KMS-11 (cell line): ENCODE measurements around the gene IL22RA2.

ENCODE experiments used
- H2AFZ ChIP-seq: fragments of 200-600 bp; sonication (generic); 2 replicates; pipeline ENCODE4 v1.6.1; 2016; ENCODE audit warnings: antibody characterized with exemption, mixed run types, low read depth
- H3K27ac ChIP-seq: fragments of 200-600 bp; sonication (generic); 2 replicates; pipeline ENCODE4 v1.6.1; 2016; ENCODE audit warnings: mild to moderate bottlenecking, mixed run types
- H3K27me3 ChIP-seq: fragments of 200-600 bp; sonication (generic); 2 replicates; pipeline ENCODE4 v1.6.1; 2017; ENCODE audit warnings: mild to moderate bottlenecking, low read depth, mixed run types, moderate library complexity; ENCODE audit not compliant: insufficient read depth
- H3K36me3 ChIP-seq: fragments of 200-600 bp; sonication (generic); 2 replicates; pipeline ENCODE4 v1.6.1; 2017; ENCODE audit warnings: mild to moderate bottlenecking, mixed run types; ENCODE audit not compliant: insufficient read depth
- H3K4me1 ChIP-seq: fragments of 200-600 bp; sonication (generic); 2 replicates; pipeline ENCODE4 v1.6.1; 2016; ENCODE audit warnings: mild to moderate bottlenecking, low read depth, mixed run types; ENCODE audit not compliant: poor library complexity, severe bottlenecking
- H3K4me2 ChIP-seq: fragments of 200-600 bp; sonication (generic); 2 replicates; pipeline ENCODE4 v1.7.0; 2016; ENCODE audit warnings: mild to moderate bottlenecking, mixed run types
- H3K4me3 ChIP-seq: fragments of 200-600 bp; sonication (generic); IDR thresholded peaks from 2 replicates; pipeline ENCODE4 v1.6.1; 2017; ENCODE audit warnings: low read depth, low read length, mixed read lengths; ENCODE audit not compliant: insufficient read depth
- H3K79me2 ChIP-seq: fragments of 200-600 bp; sonication (generic); 2 replicates; pipeline ENCODE4 v1.6.1; 2016; ENCODE audit warnings: low read depth, mixed run types; ENCODE audit not compliant: insufficient read depth
- H3K9ac ChIP-seq: fragments of 200-600 bp; sonication (generic); 2 replicates; pipeline ENCODE4 v1.6.1; 2016; ENCODE audit warnings: mild to moderate bottlenecking, mixed run types
- H4K20me1 ChIP-seq: fragments of 200-600 bp; sonication (generic); 2 replicates; pipeline ENCODE4 v1.6.1; 2016; ENCODE audit warnings: mild to moderate bottlenecking, mixed run types; ENCODE audit not compliant: insufficient read depth
- TF ChIP-seq, protein P1 (sequence below): fragments of 200-600 bp; sonication (generic); conservative IDR thresholded peaks from 2 replicates; pipeline ENCODE4 v1.6.1; 2017; ENCODE audit warnings: low read depth, mild to moderate bottlenecking, antibody characterized with exemption, low read length, moderate library complexity, mixed read lengths

The IL22RA2 gene

DNA sequence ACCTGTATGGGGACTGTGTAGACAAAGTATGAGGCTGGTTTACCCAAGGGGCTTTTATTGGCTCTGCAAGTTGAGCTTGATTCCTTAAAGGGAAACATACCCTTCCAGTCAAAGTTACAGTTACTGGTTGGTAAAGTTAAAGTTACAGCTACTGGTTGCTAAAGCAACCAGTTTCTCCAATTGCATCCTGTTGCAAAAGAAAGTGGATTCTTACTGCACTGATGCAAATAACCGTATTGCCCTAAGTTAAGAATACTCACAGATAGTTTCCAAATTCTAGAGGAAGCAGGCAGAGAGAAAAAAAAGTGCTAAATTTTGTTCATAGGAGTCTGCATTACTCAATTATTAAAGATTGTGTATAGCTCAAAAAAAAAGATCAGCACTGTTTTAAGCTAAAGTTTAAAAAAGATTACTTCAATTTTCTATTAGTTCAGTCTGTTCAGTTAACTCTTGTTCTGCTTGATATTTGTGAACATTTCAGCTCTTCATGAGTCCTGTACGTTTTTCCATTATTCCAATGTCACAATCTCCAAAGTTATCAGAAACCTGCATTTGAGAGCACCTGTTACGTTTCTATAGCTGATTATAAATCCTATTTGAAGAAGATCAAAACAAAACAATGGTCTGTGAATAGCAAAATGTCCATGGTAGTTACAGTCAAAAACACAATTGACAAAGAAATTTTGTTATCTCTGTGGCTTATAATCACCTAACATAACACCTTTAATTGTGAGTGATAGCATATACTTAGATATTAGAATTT is 8.6 kb upstream of the IL22RA2 start:
- Histone ChIP-seq H3K4me3 (no peak overlapping the region), H4K20me1 (no peaks in the 10 kb centered on the region), H3K4me1 (no peaks in the 10 kb centered on the region), H3K79me2 (no peaks in the 10 kb centered on the region), H3K9ac (no peak overlapping the region), H3K27ac (no peak overlapping the region), H2AFZ (no peak overlapping the region), H3K36me3 (no peaks in the 10 kb centered on the region), H3K27me3 (no peaks in the 10 kb centered on the region), H3K4me2 (no peak overlapping the region)
- TF ChIP-seq, protein P1, sequence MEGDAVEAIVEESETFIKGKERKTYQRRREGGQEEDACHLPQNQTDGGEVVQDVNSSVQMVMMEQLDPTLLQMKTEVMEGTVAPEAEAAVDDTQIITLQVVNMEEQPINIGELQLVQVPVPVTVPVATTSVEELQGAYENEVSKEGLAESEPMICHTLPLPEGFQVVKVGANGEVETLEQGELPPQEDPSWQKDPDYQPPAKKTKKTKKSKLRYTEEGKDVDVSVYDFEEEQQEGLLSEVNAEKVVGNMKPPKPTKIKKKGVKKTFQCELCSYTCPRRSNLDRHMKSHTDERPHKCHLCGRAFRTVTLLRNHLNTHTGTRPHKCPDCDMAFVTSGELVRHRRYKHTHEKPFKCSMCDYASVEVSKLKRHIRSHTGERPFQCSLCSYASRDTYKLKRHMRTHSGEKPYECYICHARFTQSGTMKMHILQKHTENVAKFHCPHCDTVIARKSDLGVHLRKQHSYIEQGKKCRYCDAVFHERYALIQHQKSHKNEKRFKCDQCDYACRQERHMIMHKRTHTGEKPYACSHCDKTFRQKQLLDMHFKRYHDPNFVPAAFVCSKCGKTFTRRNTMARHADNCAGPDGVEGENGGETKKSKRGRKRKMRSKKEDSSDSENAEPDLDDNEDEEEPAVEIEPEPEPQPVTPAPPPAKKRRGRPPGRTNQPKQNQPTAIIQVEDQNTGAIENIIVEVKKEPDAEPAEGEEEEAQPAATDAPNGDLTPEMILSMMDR = no peak

DNA sequence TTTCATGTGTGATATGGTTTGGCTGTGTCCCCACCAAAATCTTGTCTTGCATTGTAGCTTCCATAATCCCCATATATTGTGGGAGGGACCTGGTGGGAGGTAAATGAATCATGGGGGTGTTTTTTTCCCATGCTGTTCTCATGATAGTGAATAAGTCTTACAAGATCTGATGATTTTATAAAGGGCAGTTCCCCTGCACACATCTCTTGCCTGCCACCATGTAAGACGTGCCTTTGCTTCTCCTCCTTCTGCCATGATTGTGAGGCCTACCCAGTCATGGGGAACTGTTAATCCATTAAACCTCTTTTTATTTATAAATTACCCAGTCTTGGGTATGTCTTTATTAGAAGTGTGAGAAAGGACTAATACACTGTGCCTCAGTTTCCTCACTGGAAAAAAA is 4.2 kb upstream of the IL22RA2 start:
- H3K9ac ChIP-seq = no peak overlapping the region
- TF ChIP-seq, protein P1 = no peak
- H3K27ac ChIP-seq = no peak overlapping the region
- no peak overlapping the region for H3K4me3 ChIP-seq
- no peaks in the 10 kb centered on the region for H4K20me1 ChIP-seq
- no peak overlapping the region for H2AFZ ChIP-seq
- H3K4me1 ChIP-seq = no peaks in the 10 kb centered on the region
- no peak overlapping the region for H3K4me2 ChIP-seq
- no peaks in the 10 kb centered on the region for H3K79me2 ChIP-seq
- no peaks in the 10 kb centered on the region for H3K27me3 ChIP-seq
- H3K36me3 ChIP-seq = no peaks in the 10 kb centered on the region

DNA sequence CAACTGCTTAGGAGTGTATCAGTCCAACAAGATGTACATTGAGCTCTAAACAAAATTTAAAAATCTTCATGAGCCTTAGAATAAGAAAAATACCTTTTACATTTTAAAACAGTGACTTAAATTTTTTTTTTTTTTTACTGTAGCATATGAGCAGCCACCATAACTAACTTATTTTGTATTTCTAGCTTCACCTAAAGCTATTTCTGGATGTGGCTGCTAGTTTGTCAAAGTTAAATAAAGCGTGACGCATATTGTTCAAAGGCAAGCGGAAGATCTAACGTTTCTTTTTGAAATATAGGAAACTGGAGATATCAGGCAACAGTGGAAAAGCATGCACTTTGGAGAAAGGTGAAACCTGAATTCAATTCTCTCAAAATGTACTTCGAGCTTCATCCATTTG is 3.3 kb upstream of the IL22RA2 start:
- Histone ChIP-seq H3K27me3 (no peaks in the 10 kb centered on the region), H3K4me1 (no peaks in the 10 kb centered on the region), H3K9ac (no peak overlapping the region), H3K79me2 (no peaks in the 10 kb centered on the region), H3K27ac (no peak overlapping the region), H3K4me3 (no peak overlapping the region), H2AFZ (no peak overlapping the region), H3K36me3 (no peaks in the 10 kb centered on the region), H3K4me2 (no peak overlapping the region), H4K20me1 (no peaks in the 10 kb centered on the region)
- TF ChIP-seq, protein P1 = no peak

DNA sequence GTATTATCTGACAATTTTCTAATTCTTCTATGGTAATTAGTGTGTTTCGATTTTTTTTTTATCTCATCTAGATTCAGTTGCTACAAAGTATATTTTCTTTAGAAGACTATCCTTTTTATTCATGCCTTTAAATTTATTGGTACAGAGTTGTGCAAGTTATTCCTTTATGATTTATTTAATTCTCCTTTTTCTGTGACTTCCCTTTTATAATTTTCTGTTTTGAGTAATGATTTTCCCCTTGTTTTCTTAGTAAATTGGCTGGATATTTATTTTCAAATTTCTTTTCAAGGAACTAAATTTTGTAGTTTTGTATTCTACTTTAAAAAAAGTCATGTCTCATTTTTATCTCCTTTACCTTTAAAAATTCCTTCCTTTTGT is 2.4 kb upstream of the IL22RA2 start:
- no peak overlapping the region for H3K9ac ChIP-seq
- H4K20me1 ChIP-seq = no peaks in the 10 kb centered on the region
- TF ChIP-seq, protein P1 = no peak
- no peaks in the 10 kb centered on the region for H3K36me3 ChIP-seq
- H3K4me1 ChIP-seq = no peaks in the 10 kb centered on the region
- no peak overlapping the region for H3K4me2 ChIP-seq
- H2AFZ ChIP-seq = no peak overlapping the region
- no peak overlapping the region for H3K4me3 ChIP-seq
- H3K79me2 ChIP-seq = no peaks in the 10 kb centered on the region
- no peak overlapping the region for H3K27ac ChIP-seq
- no peaks in the 10 kb centered on the region for H3K27me3 ChIP-seq
